Caco-2 (cell line): ENCODE measurements around the gene AKAP5. TPM values are rescaled to one million over a fixed set of nuclear protein-coding genes. Genes with fewer than 3 reads are reported as not detected.
A peak's percentile ranks its signal among the peaks of the same experiment; 100 is the strongest.

Experiments
- BruUV-seq: library from RNA; stranded (reverse); fragments of 400-500 nt; replicated peaks from 2 replicates; lab custom pipeline; 2021; lab: Mats Ljungman, UMichigan
- CTCF ChIA-PET: fragments of 300-600 bp; sonication (Branson Sonifier 250); formaldehyde crosslinking; loops from one replicate; lab custom pipeline; 2022; ENCODE audit warnings: antibody characterized with exemption; lab: Charles Lee
- POLR2A ChIA-PET: fragments of 300-600 bp; sonication (Branson Sonifier 250); formaldehyde crosslinking; loops from one replicate; lab custom pipeline; 2022; ENCODE audit warnings: antibody characterized with exemption; lab: Charles Lee
- DNase-seq, 2 experiments: peaks; one replicate each; pipeline versions ENCODE4 v3.0.0 to v3.0.0-alpha.2; 2020 to 2022
- H3K27me3 ChIP-seq: replicated peaks from 2 replicates; pipeline ENCODE4 v1.6.0; 2011; ENCODE audit warnings: low read length; ENCODE audit not compliant: control insufficient read depth, insufficient read depth
- H3K36me3 ChIP-seq: 2 replicates; pipeline ENCODE4 v1.5.1; 2011; ENCODE audit warnings: low read length; ENCODE audit not compliant: control insufficient read depth, insufficient read depth
- H3K4me1 ChIP-seq: fragments of 250-450 bp; sonication (Bioruptor Pico); 2 replicates; pipeline ENCODE4 v1.5.1; 2020; ENCODE audit warnings: mild to moderate bottlenecking
- H3K4me3 ChIP-seq: 2 replicates; pipeline ENCODE4 v1.5.1; 2011; ENCODE audit warnings: low read depth, mild to moderate bottlenecking, control low read depth, low read length
- H3K9me3 ChIP-seq: fragments of 250-450 bp; sonication (Bioruptor Pico); 2 replicates; pipeline ENCODE4 v1.5.1; 2020; ENCODE audit warnings: mild to moderate bottlenecking, moderate library complexity
- H3K27ac Mint-ChIP-seq: one replicate; pipeline ENCODE4 v1.8.0; 2022; ENCODE audit warnings: mixed read lengths; ENCODE audit not compliant: unreplicated experiment
- H3K27me3 Mint-ChIP-seq: one replicate; pipeline ENCODE4 v1.8.0; 2022; ENCODE audit warnings: mixed read lengths; ENCODE audit not compliant: insufficient read depth, unreplicated experiment
- H3K36me3 Mint-ChIP-seq: one replicate; pipeline ENCODE4 v1.8.0; 2022; ENCODE audit warnings: mild to moderate bottlenecking, mixed read lengths; ENCODE audit not compliant: insufficient read depth, unreplicated experiment
- H3K4me1 Mint-ChIP-seq: one replicate; pipeline ENCODE4 v1.8.0; 2022; ENCODE audit warnings: low read depth, mixed read lengths; ENCODE audit not compliant: unreplicated experiment
- H3K4me3 Mint-ChIP-seq: one replicate; pipeline ENCODE4 v1.8.0; 2022; ENCODE audit warnings: mild to moderate bottlenecking, moderate library complexity, mixed read lengths; ENCODE audit not compliant: unreplicated experiment
- H3K9me3 Mint-ChIP-seq: one replicate; pipeline ENCODE4 v1.8.0; 2022; ENCODE audit warnings: mixed read lengths; ENCODE audit not compliant: unreplicated experiment
- intact Hi-C: fragments of 100-400 bp; cut with micrococcal nuclease; formaldehyde crosslinking; loops from one replicate; pipeline ENCODE4 v1.10.0; 2022; ENCODE audit not compliant: unreplicated experiment
- total RNA-seq: library from RNA; stranded (reverse); gene quantifications from 2 replicates; pipeline ENCODE4 v1.2.3, GENCODE V29; 2022
- TF ChIP-seq, protein P1 (sequence below), 2 experiments: fragments of 200-600 bp in 1 of 2; IDR thresholded peaks; 1 replicate in 1 of 2; 2 replicates in 1 of 2; pipeline versions ENCODE4 v1.5.1 to v1.8.0; 2011 to 2022; ENCODE audit warnings: antibody characterized with exemption in 1 of 2, control low read depth in 1 of 2, inconsistent platforms in 1 of 2, low read depth in 1 of 2, low read length in 1 of 2, mild to moderate bottlenecking in 1 of 2, moderate library complexity in 1 of 2; ENCODE audit not compliant: insufficient read depth in 1 of 2, severe bottlenecking in 1 of 2, unreplicated experiment in 1 of 2

AKAP5 gene
- total RNA-seq, 1 experiment from 2014 or later: 15.0 TPM

GRCh38 chr14:64510825-64511671, 45.7 kb downstream of the AKAP5 start:
- ChIA-PET CTCF (interaction anchor here (0.5 to 1.2 kb wide), 8 partner anchors 25 to 167 kb away, joined by 3 to 6 read pairs (median 4); no protein-coding TSS in a partner anchor), POLR2A (no interaction called here)
- Histone ChIP-seq H3K27me3 (no peaks in the 10 kb centered on the region), H3K4me1 (peaks cover 20% of the 10 kb centered on the region), H3K4me3 (no peak overlapping the region), H3K36me3 (no peaks in the 10 kb centered on the region), H3K9me3 (no peaks in the 10 kb centered on the region)
- Mint-ChIP-seq H3K27ac (peak overlapping the region; percentile 6), H3K27me3 (no peaks in the 10 kb centered on the region), H3K4me1 (peaks cover 28% of the 10 kb centered on the region), H3K4me3 (peak overlapping the region; percentile 0), H3K36me3 (peaks cover 6% of the 10 kb centered on the region), H3K9me3 (no peaks in the 10 kb centered on the region)
- DNase-seq: peak; percentile 53 to 71
- intact Hi-C loops: loop anchor here (1.0 to 2.0 kb wide), 3 partner anchors 30 to 167 kb away; partner anchors contain the start of gene HSPA2
- BruUV-seq: no TSS peak
- TF ChIP-seq, protein P1, sequence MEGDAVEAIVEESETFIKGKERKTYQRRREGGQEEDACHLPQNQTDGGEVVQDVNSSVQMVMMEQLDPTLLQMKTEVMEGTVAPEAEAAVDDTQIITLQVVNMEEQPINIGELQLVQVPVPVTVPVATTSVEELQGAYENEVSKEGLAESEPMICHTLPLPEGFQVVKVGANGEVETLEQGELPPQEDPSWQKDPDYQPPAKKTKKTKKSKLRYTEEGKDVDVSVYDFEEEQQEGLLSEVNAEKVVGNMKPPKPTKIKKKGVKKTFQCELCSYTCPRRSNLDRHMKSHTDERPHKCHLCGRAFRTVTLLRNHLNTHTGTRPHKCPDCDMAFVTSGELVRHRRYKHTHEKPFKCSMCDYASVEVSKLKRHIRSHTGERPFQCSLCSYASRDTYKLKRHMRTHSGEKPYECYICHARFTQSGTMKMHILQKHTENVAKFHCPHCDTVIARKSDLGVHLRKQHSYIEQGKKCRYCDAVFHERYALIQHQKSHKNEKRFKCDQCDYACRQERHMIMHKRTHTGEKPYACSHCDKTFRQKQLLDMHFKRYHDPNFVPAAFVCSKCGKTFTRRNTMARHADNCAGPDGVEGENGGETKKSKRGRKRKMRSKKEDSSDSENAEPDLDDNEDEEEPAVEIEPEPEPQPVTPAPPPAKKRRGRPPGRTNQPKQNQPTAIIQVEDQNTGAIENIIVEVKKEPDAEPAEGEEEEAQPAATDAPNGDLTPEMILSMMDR (IDR thresholded peaks at IDR 0.05; ENCODE audit: insufficient read depth in 1 of 2, low read depth in 1 of 2, low read length in 1 of 2, severe bottlenecking in 1 of 2, unreplicated experiment in 1 of 2): peak; percentile 83 to 86

DNA sequence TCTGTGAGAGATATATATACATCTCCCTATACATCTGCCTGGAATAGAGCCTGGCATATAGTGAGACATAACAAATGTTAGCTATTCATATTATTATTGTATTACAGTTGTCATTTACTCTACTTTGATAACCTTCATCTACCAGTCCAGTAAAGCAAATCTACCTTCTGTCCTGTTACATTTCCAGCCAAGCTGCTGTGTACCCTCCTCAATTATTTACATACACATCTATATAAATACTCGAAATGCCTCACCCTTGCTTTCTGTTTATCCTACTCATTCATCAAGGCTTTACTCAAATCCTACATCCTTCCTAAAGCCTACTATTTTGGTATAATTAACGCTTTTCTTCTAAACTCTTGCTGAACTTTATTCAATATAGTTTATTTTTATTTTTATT, 48.0 kb downstream of the AKAP5 start:
- CTCF ChIA-PET: no interaction called here
- Histone ChIP-seq H3K4me3 (no peak overlapping the region), H3K9me3 (no peaks in the 10 kb centered on the region), H3K27me3 (no peaks in the 10 kb centered on the region), H3K4me1 (peaks cover 13% of the 10 kb centered on the region), H3K36me3 (no peaks in the 10 kb centered on the region)
- TF ChIP-seq, protein P1 (IDR thresholded peaks at IDR 0.05; ENCODE audit: insufficient read depth in 1 of 2, low read depth in 1 of 2, low read length in 1 of 2, severe bottlenecking in 1 of 2, unreplicated experiment in 1 of 2): no peak
- Mint-ChIP-seq H3K36me3 (peaks cover 6% of the 10 kb centered on the region), H3K4me3 (no peak overlapping the region), H3K4me1 (peaks cover 20% of the 10 kb centered on the region), H3K27me3 (no peaks in the 10 kb centered on the region), H3K27ac (no peak overlapping the region), H3K9me3 (no peaks in the 10 kb centered on the region)
- intact Hi-C loops: no loop called here
- no peak for DNase-seq
- no TSS peak for BruUV-seq
- POLR2A ChIA-PET: no interaction called here

GRCh38 chr14:64515053-64515452, 49.8 kb downstream of the AKAP5 start:
- H3K27me3 ChIP-seq: no peaks in the 10 kb centered on the region
- intact Hi-C loops: no loop called here
- no TSS peak for BruUV-seq
- no peaks in the 10 kb centered on the region for H3K36me3 Mint-ChIP-seq
- no peaks in the 10 kb centered on the region for H3K9me3 ChIP-seq
- no peaks in the 10 kb centered on the region for H3K27me3 Mint-ChIP-seq
- H3K4me1 ChIP-seq: peaks cover 6% of the 10 kb centered on the region
- H3K4me1 Mint-ChIP-seq: peaks cover 10% of the 10 kb centered on the region
- DNase-seq: no peak
- no peaks in the 10 kb centered on the region for H3K36me3 ChIP-seq
- TF ChIP-seq, protein P1 (IDR thresholded peaks at IDR 0.05; ENCODE audit: insufficient read depth in 1 of 2, low read depth in 1 of 2, low read length in 1 of 2, severe bottlenecking in 1 of 2, unreplicated experiment in 1 of 2): no peak
- H3K27ac Mint-ChIP-seq: no peak overlapping the region
- ChIA-PET CTCF (interaction anchor here (0.6 to 0.7 kb wide), 2 partner anchors 25 to 173 kb away, joined by 3 to 5 read pairs; partner anchors contain the start of gene HSPA2), POLR2A (interaction anchor here (0.6 kb wide), 1 partner anchor 400 kb away, joined by 6 read pairs; no protein-coding TSS in a partner anchor)
- no peak overlapping the region for H3K4me3 ChIP-seq
- H3K9me3 Mint-ChIP-seq: no peaks in the 10 kb centered on the region
- no peak overlapping the region for H3K4me3 Mint-ChIP-seq
